Mesothelial cell of epicardium (in vitro differentiated cells): ENCODE measurements around the gene PSMC5. TPM values are rescaled to one million over a fixed set of nuclear protein-coding genes. Genes with fewer than 3 reads are reported as not detected.

Experiments used
- DNase-seq, 2 experiments: peaks; one replicate each; pipeline ENCODE4 v3.0.0; 2021; ENCODE audit warnings: low spot score in 2 of 2; ENCODE audit not compliant: unreplicated experiment in 2 of 2
- H3K27ac Mint-ChIP-seq: 2 replicates; pipeline ENCODE4 v1.8.0; 2021; ENCODE audit warnings: mixed read lengths
- H3K27me3 Mint-ChIP-seq: 2 replicates; pipeline ENCODE4 v1.8.0; 2021; ENCODE audit warnings: low read depth, mixed read lengths
- H3K36me3 Mint-ChIP-seq: 2 replicates; pipeline ENCODE4 v1.8.0; 2021; ENCODE audit warnings: mixed read lengths
- H3K4me1 Mint-ChIP-seq: 2 replicates; pipeline ENCODE4 v1.8.0; 2021; ENCODE audit warnings: mixed read lengths
- H3K4me3 Mint-ChIP-seq: 2 replicates; pipeline ENCODE4 v1.8.0; 2021; ENCODE audit warnings: mild to moderate bottlenecking, moderate library complexity, mixed read lengths
- H3K9me3 Mint-ChIP-seq: 2 replicates; pipeline ENCODE4 v1.8.0; 2021; ENCODE audit warnings: mixed read lengths
- CTCF ChIP-seq: fragments of 200-600 bp; sonication (generic); IDR thresholded peaks from one replicate; pipeline ENCODE4 v1.5.0; 2021; ENCODE audit warnings: antibody characterized with exemption; ENCODE audit not compliant: unreplicated experiment
- total RNA-seq: library from RNA; stranded (reverse); gene quantifications from 3 replicates; pipeline ENCODE4 v1.2.1, GENCODE V29; 2021

The PSMC5 gene
- total RNA-seq, 1 donor from 2014 or later: 76.5 TPM

GRCh38 chr17:63800783-63801182 is 26.4 kb upstream of the PSMC5 start:
- no peaks in the 10 kb centered on the region for H3K9me3 Mint-ChIP-seq
- H3K27me3 Mint-ChIP-seq: no peaks in the 10 kb centered on the region
- TF ChIP-seq CTCF: no peak
- no peak overlapping the region for H3K27ac Mint-ChIP-seq
- DNase-seq: no peak
- H3K4me1 Mint-ChIP-seq: no peaks in the 10 kb centered on the region
- H3K4me3 Mint-ChIP-seq: no peak overlapping the region
- peaks cover 44% of the 10 kb centered on the region for H3K36me3 Mint-ChIP-seq

- Mint-ChIP-seq H3K36me3 (peaks cover 49% of the 10 kb centered on the region), H3K27ac (no peak overlapping the region), H3K9me3 (no peaks in the 10 kb centered on the region), H3K27me3 (no peaks in the 10 kb centered on the region), H3K4me3 (no peak overlapping the region), H3K4me1 (no peaks in the 10 kb centered on the region)
- no peak for TF ChIP-seq CTCF
- DNase-seq: no peak
Observed at GRCh38 chr17:63804328-63804727, 22.9 kb upstream of the PSMC5 start.

- Mint-ChIP-seq H3K27ac (no peak overlapping the region), H3K36me3 (peaks cover 43% of the 10 kb centered on the region), H3K4me3 (no peak overlapping the region), H3K9me3 (no peaks in the 10 kb centered on the region), H3K4me1 (no peaks in the 10 kb centered on the region), H3K27me3 (no peaks in the 10 kb centered on the region)
- no peak for DNase-seq
- no peak for TF ChIP-seq CTCF
Observed at GRCh38 chr17:63805591-63805990, 21.6 kb upstream of the PSMC5 start.

- no peak for DNase-seq
- H3K36me3 Mint-ChIP-seq: peaks cover 60% of the 10 kb centered on the region
- no peak overlapping the region for H3K27ac Mint-ChIP-seq
- H3K9me3 Mint-ChIP-seq: no peaks in the 10 kb centered on the region
- no peak for TF ChIP-seq CTCF
- H3K27me3 Mint-ChIP-seq: no peaks in the 10 kb centered on the region
- H3K4me3 Mint-ChIP-seq: no peak overlapping the region
- no peaks in the 10 kb centered on the region for H3K4me1 Mint-ChIP-seq
Observed at GRCh38 chr17:63809970-63810369, 17.3 kb upstream of the PSMC5 start.

GRCh38 chr17:63816123-63816522 is 11.1 kb upstream of the PSMC5 start:
- H3K27me3 Mint-ChIP-seq: no peaks in the 10 kb centered on the region
- no peak overlapping the region for H3K4me3 Mint-ChIP-seq
- DNase-seq: no peak
- H3K4me1 Mint-ChIP-seq: no peaks in the 10 kb centered on the region
- H3K27ac Mint-ChIP-seq: no peak overlapping the region
- no peaks in the 10 kb centered on the region for H3K9me3 Mint-ChIP-seq
- no peak for TF ChIP-seq CTCF
- H3K36me3 Mint-ChIP-seq: peaks cover 52% of the 10 kb centered on the region

GRCh38 chr17:63816669-63817068 is 10.6 kb upstream of the PSMC5 start:
- Mint-ChIP-seq H3K4me3 (no peak overlapping the region), H3K9me3 (no peaks in the 10 kb centered on the region), H3K4me1 (no peaks in the 10 kb centered on the region), H3K27ac (no peak overlapping the region), H3K27me3 (no peaks in the 10 kb centered on the region), H3K36me3 (peaks cover 53% of the 10 kb centered on the region)
- no peak for TF ChIP-seq CTCF
- DNase-seq: no peak
